Left renal cortex interstitium (tissue), 4 donors: ENCODE results near the gene IFIT2. TPM values are rescaled to one million over a fixed set of nuclear protein-coding genes. Genes with fewer than 3 reads are reported as not detected.

Source experiments
- DNase-seq, 4 donors: peaks; one replicate each; pipeline ENCODE4 v3.0.0-alpha.2; 2013; ENCODE audit warnings: low read depth in 4 of 4, low spot score in 2 of 4, missing footprints in 1 of 4
- polyA plus RNA-seq, 4 donors: library from polyadenylated mRNA; unstranded; fragments of 120-200 nt; gene quantifications; one replicate each; pipeline ENCODE4 v1.2.1, GENCODE V29; 2013; ENCODE audit not compliant: insufficient read length in 4 of 4

Gene IFIT2
- polyA plus RNA-seq, 4 donors, result 6.6 to 12.8 (median 8.1) TPM

DNA sequence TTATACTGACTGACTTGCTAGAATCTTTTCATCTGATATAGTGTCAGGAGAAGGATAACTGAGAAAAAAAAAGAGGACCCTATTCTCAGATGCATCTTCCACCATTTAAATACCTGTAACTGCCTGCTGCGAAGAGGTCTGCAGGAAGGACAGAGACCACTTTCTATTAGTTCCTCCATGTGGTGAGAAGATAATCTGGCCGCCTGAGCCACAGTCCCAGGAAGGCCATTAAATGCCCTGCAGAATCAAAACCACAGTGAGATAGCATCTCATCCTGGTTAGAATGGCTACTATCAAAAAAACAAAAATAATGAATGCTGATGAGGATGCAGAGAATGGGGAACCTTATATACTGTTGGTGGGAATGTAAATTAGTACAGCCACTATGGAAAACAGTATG, 56.1 kb downstream of the IFIT2 start:
- no peak for DNase-seq

Other genes with a start within 250 kb of the IFIT2 start
- gene CH25H, start 94.7 kb upstream of the IFIT2 start, polyA plus RNA-seq, result under 1 TPM in 3 of 4 donors, not detected in 1; 0.19 to 0.21 (median 0.21) TPM
- 10 to 100 TPM; 39.1 to 60.4 (median 47.1) TPM for gene LIPA, start 50.3 kb upstream of the IFIT2 start, polyA plus RNA-seq
- 10 to 100 TPM; 11.7 to 18.7 (median 14.2) TPM for gene IFIT3, start 26.0 kb downstream of the IFIT2 start, polyA plus RNA-seq
- under 1 TPM in 3 of 4 donors, not detected in 1; 0.09 to 0.38 (median 0.21) TPM for gene IFIT1B, start 76.0 kb downstream of the IFIT2 start, polyA plus RNA-seq
- 10 to 100 TPM; 14.5 to 20.7 (median 17.6) TPM for gene IFIT1, start 90.6 kb downstream of the IFIT2 start, polyA plus RNA-seq
- gene IFIT5, start 112.5 kb downstream of the IFIT2 start, polyA plus RNA-seq, result 10 to 100 TPM; 11.1 to 20.3 (median 16.3) TPM
- gene SLC16A12, start 233.5 kb downstream of the IFIT2 start, polyA plus RNA-seq, result 10 to 100 TPM; 27.3 to 35.1 (median 29.6) TPM